ENCODE measurements around the gene PEAK1.

GRCh38 chr15:77145370-77145769, 274.5 kb downstream of the PEAK1 start:
- TF ChIP-seq, protein P1, sequence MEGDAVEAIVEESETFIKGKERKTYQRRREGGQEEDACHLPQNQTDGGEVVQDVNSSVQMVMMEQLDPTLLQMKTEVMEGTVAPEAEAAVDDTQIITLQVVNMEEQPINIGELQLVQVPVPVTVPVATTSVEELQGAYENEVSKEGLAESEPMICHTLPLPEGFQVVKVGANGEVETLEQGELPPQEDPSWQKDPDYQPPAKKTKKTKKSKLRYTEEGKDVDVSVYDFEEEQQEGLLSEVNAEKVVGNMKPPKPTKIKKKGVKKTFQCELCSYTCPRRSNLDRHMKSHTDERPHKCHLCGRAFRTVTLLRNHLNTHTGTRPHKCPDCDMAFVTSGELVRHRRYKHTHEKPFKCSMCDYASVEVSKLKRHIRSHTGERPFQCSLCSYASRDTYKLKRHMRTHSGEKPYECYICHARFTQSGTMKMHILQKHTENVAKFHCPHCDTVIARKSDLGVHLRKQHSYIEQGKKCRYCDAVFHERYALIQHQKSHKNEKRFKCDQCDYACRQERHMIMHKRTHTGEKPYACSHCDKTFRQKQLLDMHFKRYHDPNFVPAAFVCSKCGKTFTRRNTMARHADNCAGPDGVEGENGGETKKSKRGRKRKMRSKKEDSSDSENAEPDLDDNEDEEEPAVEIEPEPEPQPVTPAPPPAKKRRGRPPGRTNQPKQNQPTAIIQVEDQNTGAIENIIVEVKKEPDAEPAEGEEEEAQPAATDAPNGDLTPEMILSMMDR (IDR thresholded peaks at IDR 0.05): no peak
- TF ChIP-seq POLR2AphosphoS5 (IDR thresholded peaks at IDR 0.05; ENCODE audit: low read depth, low read length) (no peak), TCF7L2 (IDR thresholded peaks at IDR 0.05; ENCODE audit: low read depth, low read length) (no peak), SIN3A (IDR thresholded peaks at IDR 0.05; ENCODE audit: borderline replicate concordance, insufficient read depth, low read depth, low read length) (no peak), REST (IDR thresholded peaks at IDR 0.05; ENCODE audit: insufficient read depth in 1 of 2, low read depth in 2 of 2, low read length in 1 of 2) (no peak)
